SK-N-DZ (cell line): ENCODE data around the gene RCBTB2.

ENCODE experiments used
- DNase-seq: peaks from one replicate; pipeline ENCODE4 v3.0.0-alpha.2; 2015; ENCODE audit warnings: low spot score

Gene RCBTB2

GRCh38 chr13:48531416-48532255 lies 1.2 kb downstream of the RCBTB2 start:
- DNase-seq = no peak

GRCh38 chr13:48530833-48531232 lies 2.0 kb downstream of the RCBTB2 start:
- no peak for DNase-seq

- no peak for DNase-seq
Observed at GRCh38 chr13:48528720-48529119, 4.2 kb downstream of the RCBTB2 start.

- DNase-seq = no peak
Observed at GRCh38 chr13:48527955-48528354, 4.9 kb downstream of the RCBTB2 start.

- no peak for DNase-seq
Observed at GRCh38 chr13:48526286-48526685, 6.6 kb downstream of the RCBTB2 start.

- DNase-seq = no peak
Observed at GRCh38 chr13:48518083-48518482, 14.8 kb downstream of the RCBTB2 start.

GRCh38 chr13:48515732-48516131 lies 17.1 kb downstream of the RCBTB2 start:
- DNase-seq = no peak

GRCh38 chr13:48514793-48515192 lies 18.1 kb downstream of the RCBTB2 start:
- DNase-seq = no peak

GRCh38 chr13:48511621-48512230 lies 21.2 kb downstream of the RCBTB2 start:
- DNase-seq = no peak

- no peak for DNase-seq
Observed at GRCh38 chr13:48510698-48511097, 22.2 kb downstream of the RCBTB2 start.

- DNase-seq = no peak
Observed at GRCh38 chr13:48508011-48508410, 24.9 kb downstream of the RCBTB2 start.

- DNase-seq = no peak
Observed at GRCh38 chr13:48507021-48507420, 25.9 kb downstream of the RCBTB2 start.

- DNase-seq = no peak
Observed at GRCh38 chr13:48506092-48506701, 26.7 kb downstream of the RCBTB2 start.

GRCh38 chr13:48505597-48506091 lies 27.2 kb downstream of the RCBTB2 start:
- no peak for DNase-seq

- no peak for DNase-seq
Observed at GRCh38 chr13:48505012-48505411, 27.9 kb downstream of the RCBTB2 start.

GRCh38 chr13:48504606-48505005 lies 28.3 kb downstream of the RCBTB2 start:
- no peak for DNase-seq

- no peak for DNase-seq
Observed at GRCh38 chr13:48502601-48503319, 30.1 kb downstream of the RCBTB2 start.

- no peak for DNase-seq
Observed at GRCh38 chr13:48501705-48502104, 31.2 kb downstream of the RCBTB2 start.

GRCh38 chr13:48500652-48501197 lies 32.2 kb downstream of the RCBTB2 start:
- DNase-seq = no peak

- no peak for DNase-seq
Observed at GRCh38 chr13:48497669-48498068, 35.2 kb downstream of the RCBTB2 start.
